Activated CD4-positive, alpha-beta T cell treated with anti-CD3 and anti-CD28 coated beads, Interleukin-2, amount 10 ng/mL, durations not matched to agents 7 days and 5 days (primary cell): ENCODE data around the gene SNCA. TPM values are rescaled to one million over a fixed set of nuclear protein-coding genes. Genes with fewer than 3 reads are reported as not detected.

Experiments used
- CTCF ChIA-PET: fragments of 350-600 bp; sonication (Branson Sonifier 250); formaldehyde crosslinking; loops from one replicate; lab custom pipeline; 2021; ENCODE audit warnings: antibody characterized with exemption; lab: Charles Lee
- POLR2A ChIA-PET: fragments of 350-600 bp; sonication (Branson Sonifier 250); formaldehyde crosslinking; loops from one replicate; lab custom pipeline; 2021; ENCODE audit warnings: antibody characterized with exemption; lab: Charles Lee
- DNase-seq: peaks from one replicate; pipeline ENCODE4 v3.0.0-alpha.2; 2020
- H3K27ac Mint-ChIP-seq: one replicate; pipeline ENCODE4 v1.8.0; 2021; ENCODE audit warnings: mild to moderate bottlenecking, moderate library complexity, mixed read lengths
- H3K27me3 Mint-ChIP-seq: one replicate; pipeline ENCODE4 v1.8.0; 2021; ENCODE audit warnings: mixed read lengths
- H3K36me3 Mint-ChIP-seq: one replicate; pipeline ENCODE4 v1.8.0; 2021; ENCODE audit warnings: low read depth, mixed read lengths
- H3K4me1 Mint-ChIP-seq: one replicate; pipeline ENCODE4 v1.8.0; 2021; ENCODE audit warnings: mixed read lengths
- H3K4me3 Mint-ChIP-seq: one replicate; pipeline ENCODE4 v1.8.0; 2021; ENCODE audit warnings: mild to moderate bottlenecking, moderate library complexity, mixed read lengths
- H3K9me3 Mint-ChIP-seq: one replicate; pipeline ENCODE4 v1.8.0; 2021; ENCODE audit warnings: mixed read lengths
- total RNA-seq, 2 experiments: library from RNA; stranded (reverse); gene quantifications; one replicate each; pipeline ENCODE4 v1.2.3, GENCODE V29; 2021

The SNCA gene
- total RNA-seq, 2 experiments from 2014 or later, result 4.6 to 4.7 TPM

DNA sequence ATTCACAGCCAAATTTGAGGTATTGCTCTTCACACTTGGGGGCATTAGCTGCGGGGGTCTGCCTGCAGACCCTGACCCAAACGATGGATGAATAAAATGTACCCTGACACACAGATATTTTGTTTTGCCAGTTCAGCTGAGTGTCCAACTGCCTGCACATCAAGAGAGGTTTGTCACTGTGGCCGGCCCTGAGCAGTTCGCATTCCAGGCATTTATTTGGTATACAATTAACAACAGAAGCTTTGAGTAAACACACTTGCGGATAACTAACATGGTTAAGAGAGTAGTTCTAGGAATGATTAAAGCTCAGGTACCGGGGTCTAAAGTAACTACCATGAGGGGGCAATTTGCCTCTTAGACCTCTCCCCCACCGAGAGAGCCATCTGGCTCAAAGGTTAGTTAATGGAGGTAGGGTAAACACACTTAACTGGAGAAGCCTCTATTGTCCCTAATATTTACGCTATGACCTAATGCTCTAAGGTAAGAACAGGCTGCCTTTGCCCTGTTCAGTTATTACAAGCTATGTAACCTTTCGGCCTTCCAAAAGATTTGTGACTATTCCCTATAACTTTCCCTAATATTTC is 162.0 kb downstream of the SNCA start:
- ChIA-PET CTCF (no interaction called here), POLR2A (no interaction called here)
- no peaks in the 10 kb centered on the region for H3K36me3 Mint-ChIP-seq
- DNase-seq, result no peak
- H3K4me1 Mint-ChIP-seq, result peaks cover 5% of the 10 kb centered on the region
- H3K9me3 Mint-ChIP-seq, result no peaks in the 10 kb centered on the region
- peaks cover 11% of the 10 kb centered on the region for H3K27me3 Mint-ChIP-seq
- H3K4me3 Mint-ChIP-seq, result no peak overlapping the region
- no peak overlapping the region for H3K27ac Mint-ChIP-seq

Other genes with a start within 250 kb of the SNCA start
- gene MMRN1, start 57.7 kb upstream of the SNCA start, total RNA-seq, result under 1 TPM; 0.40 to 0.52 TPM